OCI-LY3 (cell line): ENCODE results near the gene MYO5A.

ENCODE experiments used
- CTCF ChIP-seq: fragments of 200-600, 300-600 bp; sonication (generic); IDR thresholded peaks from 2 replicates; pipeline ENCODE4 v1.5.1; 2014; ENCODE audit warnings: antibody characterized with exemption, low read length, low read depth
- EZH2phosphoT487 ChIP-seq: fragments of 200-600 bp; shearing (Covaris generic); IDR thresholded peaks from 2 replicates; pipeline ENCODE4 v1.6.1; 2018; ENCODE audit warnings: antibody characterized with exemption, mixed run types, low read depth

- TF ChIP-seq CTCF (no peak), EZH2phosphoT487 (no peak)
These were observed 248.2 kb downstream of the MYO5A start for GRCh38 chr15:52280326-52281084.
